Fibroblast of mammary gland (primary cell): ENCODE results near the gene ZNF488.
A peak's percentile ranks its signal among the peaks of the same experiment; 100 is the strongest.

Source experiments
- DNase-seq: peaks from one replicate; pipeline ENCODE4 v3.0.0-alpha.2; 2010; ENCODE audit warnings: low read depth
- H3K4me3 ChIP-seq: 2 replicates; pipeline ENCODE4 v1.5.1; 2011; ENCODE audit warnings: low read depth, mild to moderate bottlenecking, low read length, moderate library complexity; ENCODE audit not compliant: control insufficient read depth
- TF ChIP-seq, protein P1 (sequence below): conservative IDR thresholded peaks from 2 replicates; pipeline ENCODE4 v1.5.1; 2011; ENCODE audit warnings: low read depth, low read length, inconsistent platforms; ENCODE audit not compliant: control insufficient read depth, insufficient read depth

Gene ZNF488

DNA sequence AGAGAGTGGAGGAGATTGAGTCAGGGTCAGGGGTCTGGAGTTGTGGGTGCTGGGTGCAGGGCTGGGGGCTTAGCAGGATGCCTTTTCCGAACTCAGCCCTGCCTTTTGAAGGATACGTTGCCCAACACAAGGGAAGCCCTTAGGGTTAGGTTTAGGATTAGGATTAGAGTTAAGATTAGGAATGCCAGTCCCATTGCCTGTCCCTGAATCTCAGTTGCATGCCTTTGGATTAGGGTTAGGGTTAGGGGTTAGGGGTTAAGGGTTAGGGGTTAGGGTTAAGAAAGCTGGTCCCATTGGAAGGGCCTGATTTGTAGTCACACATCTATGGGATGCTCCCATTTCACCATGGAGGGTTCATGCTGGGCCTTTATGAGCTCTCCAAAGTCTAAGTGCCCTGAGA is 20.8 kb upstream of the ZNF488 start:
- TF ChIP-seq, protein P1, sequence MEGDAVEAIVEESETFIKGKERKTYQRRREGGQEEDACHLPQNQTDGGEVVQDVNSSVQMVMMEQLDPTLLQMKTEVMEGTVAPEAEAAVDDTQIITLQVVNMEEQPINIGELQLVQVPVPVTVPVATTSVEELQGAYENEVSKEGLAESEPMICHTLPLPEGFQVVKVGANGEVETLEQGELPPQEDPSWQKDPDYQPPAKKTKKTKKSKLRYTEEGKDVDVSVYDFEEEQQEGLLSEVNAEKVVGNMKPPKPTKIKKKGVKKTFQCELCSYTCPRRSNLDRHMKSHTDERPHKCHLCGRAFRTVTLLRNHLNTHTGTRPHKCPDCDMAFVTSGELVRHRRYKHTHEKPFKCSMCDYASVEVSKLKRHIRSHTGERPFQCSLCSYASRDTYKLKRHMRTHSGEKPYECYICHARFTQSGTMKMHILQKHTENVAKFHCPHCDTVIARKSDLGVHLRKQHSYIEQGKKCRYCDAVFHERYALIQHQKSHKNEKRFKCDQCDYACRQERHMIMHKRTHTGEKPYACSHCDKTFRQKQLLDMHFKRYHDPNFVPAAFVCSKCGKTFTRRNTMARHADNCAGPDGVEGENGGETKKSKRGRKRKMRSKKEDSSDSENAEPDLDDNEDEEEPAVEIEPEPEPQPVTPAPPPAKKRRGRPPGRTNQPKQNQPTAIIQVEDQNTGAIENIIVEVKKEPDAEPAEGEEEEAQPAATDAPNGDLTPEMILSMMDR: no peak
- H3K4me3 ChIP-seq: no peak overlapping the region
- no peak for DNase-seq

DNA sequence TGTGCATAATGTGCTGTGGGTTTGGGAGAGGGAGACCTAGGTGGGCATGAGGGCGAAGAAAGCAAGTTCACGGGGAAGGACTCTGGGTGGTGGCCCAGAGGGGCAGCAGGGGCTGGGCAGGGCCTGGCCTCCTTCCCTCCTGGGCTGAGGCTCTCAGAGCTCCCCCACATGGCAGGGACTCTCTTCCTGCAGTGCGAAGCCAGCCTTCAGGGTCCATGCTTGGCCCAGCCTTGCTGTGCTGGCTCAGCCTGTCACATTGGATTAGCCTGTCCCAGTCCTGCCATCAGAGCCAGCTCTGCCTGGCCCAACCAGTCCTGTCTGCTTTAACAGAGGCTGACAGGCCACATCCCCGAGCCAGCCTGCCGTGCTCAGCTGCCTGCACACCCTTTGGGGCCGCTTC is 20.4 kb upstream of the ZNF488 start:
- TF ChIP-seq, protein P1: no peak
- H3K4me3 ChIP-seq: no peak overlapping the region
- no peak for DNase-seq

DNA sequence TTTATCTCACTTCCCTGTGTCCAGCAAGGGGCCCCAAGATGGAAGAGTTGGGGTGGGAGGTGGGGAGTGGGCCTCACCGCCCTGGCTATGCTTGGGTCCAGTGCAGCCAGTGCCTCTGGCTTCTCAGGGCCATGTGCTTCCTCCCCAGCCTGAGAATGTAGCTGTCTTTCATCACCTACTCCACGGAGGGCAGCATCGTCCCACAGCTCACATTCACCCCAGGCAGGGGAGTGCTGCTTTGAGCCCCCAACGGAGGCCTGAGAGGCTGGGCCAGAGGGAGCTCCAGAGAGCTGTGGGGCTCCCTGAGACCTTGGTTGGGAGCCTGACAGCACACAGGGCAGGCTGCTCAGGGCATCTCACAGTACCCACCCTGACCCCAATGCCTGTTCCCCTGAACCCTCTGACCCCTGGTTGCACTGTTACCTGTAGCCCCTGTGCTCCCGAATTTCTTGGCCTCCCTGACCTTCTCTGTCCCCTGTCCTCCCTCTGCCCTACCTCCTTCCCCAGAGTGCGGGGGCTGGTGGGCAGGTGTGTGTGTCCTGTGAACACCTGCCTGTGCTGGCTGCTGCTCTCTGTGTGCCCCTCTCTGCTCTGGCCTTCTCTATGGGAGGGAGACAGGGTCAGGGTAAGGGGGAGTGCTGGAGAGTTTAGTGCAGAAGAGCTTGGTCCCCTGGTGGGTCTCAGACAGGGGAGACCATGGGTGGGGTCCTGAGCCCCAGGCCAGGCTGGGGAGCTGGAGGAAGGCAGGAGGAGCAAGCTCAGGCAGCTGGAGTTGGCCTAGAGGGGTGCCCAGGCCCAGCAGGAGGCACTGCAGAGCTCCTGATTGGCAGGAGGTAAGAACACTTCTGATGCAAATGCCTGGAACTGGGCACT is 19.6 kb upstream of the ZNF488 start:
- TF ChIP-seq, protein P1: no peak
- no peak overlapping the region for H3K4me3 ChIP-seq
- DNase-seq: peak; percentile 18

DNA sequence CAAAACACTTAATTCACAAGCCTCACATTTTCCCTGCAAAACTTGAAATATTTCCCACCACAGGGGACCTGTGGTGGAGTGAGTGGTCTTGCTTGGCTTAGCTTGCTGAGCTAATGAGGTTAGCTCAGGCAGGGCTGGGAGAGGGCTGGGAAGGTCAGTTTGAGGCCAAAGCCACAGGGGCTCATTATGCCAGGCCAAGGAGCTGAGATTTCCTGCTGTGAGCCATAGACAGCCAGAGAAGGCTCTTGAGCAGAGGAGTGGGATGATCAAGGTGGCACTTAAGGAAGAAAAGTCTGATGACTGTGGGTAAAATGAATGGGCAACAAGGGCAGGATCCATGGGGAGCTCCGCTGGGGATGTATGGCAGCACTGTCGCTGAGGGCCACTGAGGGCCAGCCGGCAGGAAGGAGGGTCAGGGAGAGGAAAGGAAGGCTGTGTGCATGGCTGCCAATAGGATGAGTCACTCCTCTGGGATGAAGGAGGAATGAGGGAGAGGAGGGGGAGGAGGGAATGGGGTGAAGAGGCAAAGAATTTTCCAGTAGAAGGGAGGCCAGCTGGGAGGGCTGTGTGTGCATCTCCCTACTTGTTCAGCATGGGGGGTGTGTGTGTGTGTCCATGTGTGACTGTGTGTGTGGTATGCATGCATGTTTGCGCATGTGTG is 18.7 kb upstream of the ZNF488 start:
- no peak overlapping the region for H3K4me3 ChIP-seq
- TF ChIP-seq, protein P1: no peak
- DNase-seq: peak; percentile 87

DNA sequence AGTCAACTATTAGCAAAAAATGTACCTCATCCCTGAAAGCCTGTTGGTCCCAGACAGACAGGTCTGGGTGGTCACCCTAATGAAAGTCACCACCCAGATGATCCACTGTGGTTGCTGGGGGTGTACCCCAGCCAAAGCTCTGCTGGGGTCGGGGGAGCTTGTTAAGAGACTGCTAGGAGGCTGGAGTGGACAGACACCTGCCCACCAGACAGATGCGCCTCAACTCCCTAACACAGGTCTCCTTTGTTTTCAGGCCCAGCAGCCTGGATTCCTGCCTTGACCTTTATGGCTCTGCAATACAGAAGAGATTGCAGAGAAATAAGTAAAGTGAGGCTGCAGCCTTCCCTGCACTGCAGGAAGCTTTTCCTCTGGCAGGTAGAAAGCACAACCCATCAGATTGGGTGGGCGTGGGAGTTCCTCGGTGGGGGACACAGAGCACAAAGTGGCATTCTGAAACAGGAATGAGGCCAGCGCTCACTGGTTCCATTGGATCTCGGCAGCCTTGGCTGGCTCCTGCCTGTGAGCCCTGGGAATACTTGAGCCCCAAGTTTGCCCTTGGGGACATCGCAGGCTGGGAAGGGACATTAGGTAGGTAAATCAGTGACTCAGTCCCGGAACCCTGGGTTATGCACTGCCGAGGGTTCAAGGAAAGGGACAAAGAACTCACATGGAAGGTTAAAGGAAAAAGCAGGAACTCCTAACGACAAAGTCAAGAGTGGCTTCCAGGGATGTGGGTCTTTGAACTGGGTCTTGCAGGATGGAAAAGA is 18.0 kb upstream of the ZNF488 start:
- no peak for DNase-seq
- no peak overlapping the region for H3K4me3 ChIP-seq
- TF ChIP-seq, protein P1: no peak

DNA sequence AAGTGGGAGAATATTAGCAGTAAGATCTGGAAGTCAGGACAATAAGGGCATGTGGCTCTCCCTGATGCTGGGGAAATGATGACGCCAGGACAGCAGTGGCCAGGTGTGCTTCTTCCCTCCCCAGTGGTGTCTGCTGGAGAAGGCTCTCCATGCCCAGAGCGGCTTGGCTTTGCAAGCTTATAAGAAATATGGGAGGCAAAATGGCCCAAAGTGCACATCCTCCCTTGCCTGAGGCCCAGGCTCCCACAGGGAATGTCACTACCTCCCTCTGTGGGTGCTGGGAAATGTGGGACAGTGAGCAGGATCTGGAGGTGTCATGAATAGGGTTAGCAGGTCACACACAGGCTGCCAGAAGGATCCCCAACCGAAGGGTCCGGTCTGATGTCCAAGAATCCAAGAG is 17.1 kb upstream of the ZNF488 start:
- TF ChIP-seq, protein P1: no peak
- DNase-seq: no peak
- H3K4me3 ChIP-seq: no peak overlapping the region
